ENCODE results near the gene HSPG2. TPM values are rescaled to one million over a fixed set of nuclear protein-coding genes. Genes with fewer than 3 reads are reported as not detected.

HSPG2 gene
- total and polyA plus RNA-seq, 2 of the 8 experiments (the other 6 are each of a cell fraction or from before 2014, with no cell fraction given) = 17.8 to 111 TPM

- H3K4me2 ChIP-seq (ENCODE audit: insufficient read depth in 1 of 2, low read depth in 2 of 2, low read length in 2 of 2) = no peak overlapping the region
- H3K56ac ChIP-seq (replicated peaks; ENCODE audit: insufficient read length, low read depth, low read length) = no peak overlapping the region
- H3K36me3 ChIP-seq (ENCODE audit: control insufficient read depth in 2 of 4, insufficient read depth in 4 of 4, low read length in 3 of 4) = peaks cover 5 to 49% (median 35%) of the 10 kb centered on the region in 4 experiments
- no peaks in the 10 kb centered on the region for H3K27me3 ChIP-seq (replicated peaks in 1 of 4; ENCODE audit: control insufficient read depth in 3 of 4, extremely low read depth in 1 of 4, insufficient read depth in 3 of 4, low read length in 3 of 4)
- no peak overlapping the region for H3K4ac ChIP-seq (replicated peaks; ENCODE audit: insufficient read length, low read depth, low read length)
- peaks cover 2% of the 10 kb centered on the region; the same call in 1 of the 2 replicates for H3K23me2 ChIP-seq (ENCODE audit: low read depth, low read length)
- ChIA-PET POLR2A (ENCODE audit: partially characterized antibody) (interaction anchor here (0.7 kb wide), 1 partner anchor 72 kb away, joined by 3 read pairs; no protein-coding TSS in a partner anchor), CTCF (ENCODE audit: partially characterized antibody) (interaction anchor here (0.6 to 4.4 kb wide), 4 partner anchors 10 to 853 kb away, joined by 3 to 22 read pairs (median 4); no protein-coding TSS in a partner anchor)
- no peak overlapping the region for H2BK120ac ChIP-seq (replicated peaks; ENCODE audit: low read depth, low read length)
- H2BK20ac ChIP-seq (ENCODE audit: low read length) = no peak overlapping the region
- H3K14ac ChIP-seq (ENCODE audit: insufficient read length) = no peak overlapping the region
- H3K9ac ChIP-seq (replicated peaks in 1 of 4; ENCODE audit: extremely low read depth in 1 of 4, low read depth in 3 of 4, low read length in 3 of 4) = no peak overlapping the region
- no peak overlapping the region for H4K5ac ChIP-seq (ENCODE audit: insufficient read length, low read depth, low read length)
- H4K20me1 ChIP-seq (replicated peaks in 1 of 2; ENCODE audit: control insufficient read depth in 1 of 2, insufficient read depth in 2 of 2, low read length in 2 of 2) = peaks cover 3 to 6% of the 10 kb centered on the region in 2 experiments
- H2BK15ac ChIP-seq (ENCODE audit: low read length) = no peak overlapping the region
- H2BK5ac ChIP-seq (ENCODE audit: low read depth, low read length) = no peak overlapping the region
- DNase-seq (ENCODE audit: low read depth in 1 of 2, low spot score in 2 of 2) (no peak), FAIRE-seq (no peak)
- no peak overlapping the region for H2AK5ac ChIP-seq (ENCODE audit: low read depth, low read length)
- no peak overlapping the region for H3K18ac ChIP-seq (ENCODE audit: extremely low read depth, low read length)
- no peaks in the 10 kb centered on the region for H3K9me3 ChIP-seq (ENCODE audit: insufficient read depth in 2 of 2, low read depth in 1 of 2, low read length in 1 of 2)
- no peaks in the 10 kb centered on the region for H3K79me2 ChIP-seq (ENCODE audit: control insufficient read depth in 1 of 2, insufficient read depth in 2 of 2, low read length in 2 of 2)
- no peak overlapping the region for H4K8ac ChIP-seq (ENCODE audit: extremely low read depth, insufficient read depth, low read length)
- no peak overlapping the region for H3K4me3 ChIP-seq (ENCODE audit: extremely low read depth in 1 of 4, insufficient read depth in 2 of 4, low read depth in 3 of 4, low read length in 4 of 4)
- H3K23ac ChIP-seq (ENCODE audit: insufficient read length) = no peak overlapping the region
- H2BK12ac ChIP-seq (ENCODE audit: low read depth, low read length) = no peak overlapping the region
- no peaks in the 10 kb centered on the region for H3K79me1 ChIP-seq (ENCODE audit: low read depth, low read length)
- H4K91ac ChIP-seq (replicated peaks; ENCODE audit: insufficient read length, low read length) = no peak overlapping the region
- no peaks in the 10 kb centered on the region for H3K4me1 ChIP-seq (replicated peaks in 1 of 4; ENCODE audit: control insufficient read depth in 3 of 4, insufficient read depth in 4 of 4, low read length in 3 of 4)
- WGBS, 2 experiments (ENCODE audit: extremely low coverage in 1 of 2, insufficient coverage in 1 of 2, insufficient read length in 1 of 2, insufficient replicate concordance in 2 of 2, low coverage in 1 of 2, low lambda C conversion rate in 2 of 2, missing lambda C conversion rate in 1 of 2) = 89% methylated on average over 24 of the region's 24 CpGs; no CpG with 5 or more reads in 1 of the 2 experiments
- H3K27ac ChIP-seq (ENCODE audit: low read depth, low read length) = no peak overlapping the region
- H2AFZ ChIP-seq (ENCODE audit: low read length) = no peak overlapping the region
- TF ChIP-seq KDM5A (IDR thresholded peaks at IDR 0.05; ENCODE audit: low read length) = no peak
- TF ChIP-seq CEBPB (IDR thresholded peaks at IDR 0.05; ENCODE audit: low read depth, low read length) = no peak
- TF ChIP-seq MAX (IDR thresholded peaks at IDR 0.05) = no peak
- TF ChIP-seq CHD1 (IDR thresholded peaks at IDR 0.05; ENCODE audit: low read depth, low read length) = no peak
- TF ChIP-seq ZNF274 (IDR thresholded peaks at IDR 0.05; ENCODE audit: borderline replicate concordance, extremely low read depth, low read length) = no peak
- no peak for TF ChIP-seq CHD2 (IDR thresholded peaks at IDR 0.05; ENCODE audit: low read length)
- no peak for TF ChIP-seq CBX5 (IDR thresholded peaks at IDR 0.05; ENCODE audit: low read depth, low read length)
- no peak for TF ChIP-seq GTF2F1 (IDR thresholded peaks at IDR 0.05; ENCODE audit: borderline replicate concordance, low read depth, low read length)
- TF ChIP-seq RNF2 (IDR thresholded peaks at IDR 0.05; ENCODE audit: borderline replicate concordance, low read depth, low read length, missing control alignments, poor library complexity, severe bottlenecking) = no peak
- TF ChIP-seq SUZ12 (IDR thresholded peaks at IDR 0.05; ENCODE audit: low read length) = no peak
Measured at GRCh38 chr1:21885236-21886037, 51.7 kb downstream of the HSPG2 start.
